HEK293 (cell line): ENCODE data around the gene TEAD1.

Experiments
- KLF10 ChIP-seq: fragments of 450-650 bp; IDR thresholded peaks from 2 replicates; pipeline ENCODE4 v1.5.1; 2018; ENCODE audit warnings: missing biosample characterization, mild to moderate bottlenecking, missing genetic modification characterization
- KLF7 ChIP-seq: fragments of 450-650 bp; formaldehyde crosslinking; IDR thresholded peaks from 2 replicates; pipeline ENCODE4 v1.5.1; 2016; ENCODE audit warnings: missing biosample characterization, missing genetic modification characterization, borderline replicate concordance
- REPIN1 ChIP-seq: fragments of 450-650 bp; formaldehyde crosslinking; IDR thresholded peaks from 2 replicates; pipeline ENCODE4 v1.5.1; 2017; ENCODE audit warnings: missing biosample characterization, missing genetic modification characterization, low read depth
- SP2 ChIP-seq: fragments of 450-650 bp; formaldehyde crosslinking; IDR thresholded peaks from 2 replicates; pipeline ENCODE4 v1.5.1; 2016; ENCODE audit warnings: missing biosample characterization, missing genetic modification characterization
- TCF7L2 ChIP-seq: IDR thresholded peaks from 2 replicates; pipeline ENCODE4 v1.6.1; 2011; ENCODE audit warnings: low read depth, mild to moderate bottlenecking, inconsistent platforms, low read length, moderate library complexity, borderline replicate concordance
- YY1 ChIP-seq: fragments of 450-650 bp; formaldehyde crosslinking; IDR thresholded peaks from 2 replicates; pipeline ENCODE4 v1.5.1; 2018; ENCODE audit warnings: missing biosample characterization, missing genetic modification characterization
- ZFP69B ChIP-seq: fragments of 450-650 bp; formaldehyde crosslinking; IDR thresholded peaks from 2 replicates; pipeline ENCODE4 v1.5.1; 2016; ENCODE audit warnings: missing biosample characterization, missing genetic modification characterization
- ZNF423 ChIP-seq: fragments of 450-650 bp; formaldehyde crosslinking; IDR thresholded peaks from 2 replicates; pipeline ENCODE4 v1.5.1; 2016; ENCODE audit warnings: missing biosample characterization, missing genetic modification characterization
- TF ChIP-seq, protein P1 (sequence below): fragments of 450-650 bp; formaldehyde crosslinking; IDR thresholded peaks from 2 replicates; pipeline ENCODE4 v1.5.1; 2016; ENCODE audit warnings: missing biosample characterization, missing genetic modification characterization
- TF ChIP-seq, protein P2 (sequence below): fragments of 450-650 bp; formaldehyde crosslinking; IDR thresholded peaks from 2 replicates; pipeline ENCODE4 v1.5.1; 2016; ENCODE audit warnings: missing biosample characterization, missing genetic modification characterization

DNA sequence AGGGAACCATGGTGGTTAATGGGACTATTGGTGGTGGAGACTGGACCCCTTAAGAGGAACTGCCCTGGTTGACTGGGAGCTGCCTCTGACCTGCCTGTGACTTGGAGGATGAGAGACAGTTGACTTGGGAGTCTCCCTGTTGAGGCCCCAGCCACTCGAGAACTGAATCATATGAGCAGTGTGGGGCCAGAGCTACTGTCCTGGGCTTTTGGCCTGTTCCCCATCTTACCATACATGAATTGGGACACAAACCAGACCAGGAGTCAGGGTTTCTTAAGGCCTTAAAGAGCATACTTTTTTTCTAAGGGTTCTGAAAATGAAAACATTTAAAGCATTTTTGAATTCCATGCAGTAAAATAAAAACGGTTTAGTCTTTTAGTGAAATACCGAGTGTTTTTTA is 92.8 kb downstream of the TEAD1 start:
- TF ChIP-seq, protein P1, sequence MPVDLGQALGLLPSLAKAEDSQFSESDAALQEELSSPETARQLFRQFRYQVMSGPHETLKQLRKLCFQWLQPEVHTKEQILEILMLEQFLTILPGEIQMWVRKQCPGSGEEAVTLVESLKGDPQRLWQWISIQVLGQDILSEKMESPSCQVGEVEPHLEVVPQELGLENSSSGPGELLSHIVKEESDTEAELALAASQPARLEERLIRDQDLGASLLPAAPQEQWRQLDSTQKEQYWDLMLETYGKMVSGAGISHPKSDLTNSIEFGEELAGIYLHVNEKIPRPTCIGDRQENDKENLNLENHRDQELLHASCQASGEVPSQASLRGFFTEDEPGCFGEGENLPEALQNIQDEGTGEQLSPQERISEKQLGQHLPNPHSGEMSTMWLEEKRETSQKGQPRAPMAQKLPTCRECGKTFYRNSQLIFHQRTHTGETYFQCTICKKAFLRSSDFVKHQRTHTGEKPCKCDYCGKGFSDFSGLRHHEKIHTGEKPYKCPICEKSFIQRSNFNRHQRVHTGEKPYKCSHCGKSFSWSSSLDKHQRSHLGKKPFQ (tag by site-specific recombination), result no peak
- TF ChIP-seq ZNF423, result no peak
- no peak for TF ChIP-seq KLF7 (tag by site-specific recombination)
- no peak for TF ChIP-seq YY1 (tag by site-specific recombination)
- TF ChIP-seq, protein P2, sequence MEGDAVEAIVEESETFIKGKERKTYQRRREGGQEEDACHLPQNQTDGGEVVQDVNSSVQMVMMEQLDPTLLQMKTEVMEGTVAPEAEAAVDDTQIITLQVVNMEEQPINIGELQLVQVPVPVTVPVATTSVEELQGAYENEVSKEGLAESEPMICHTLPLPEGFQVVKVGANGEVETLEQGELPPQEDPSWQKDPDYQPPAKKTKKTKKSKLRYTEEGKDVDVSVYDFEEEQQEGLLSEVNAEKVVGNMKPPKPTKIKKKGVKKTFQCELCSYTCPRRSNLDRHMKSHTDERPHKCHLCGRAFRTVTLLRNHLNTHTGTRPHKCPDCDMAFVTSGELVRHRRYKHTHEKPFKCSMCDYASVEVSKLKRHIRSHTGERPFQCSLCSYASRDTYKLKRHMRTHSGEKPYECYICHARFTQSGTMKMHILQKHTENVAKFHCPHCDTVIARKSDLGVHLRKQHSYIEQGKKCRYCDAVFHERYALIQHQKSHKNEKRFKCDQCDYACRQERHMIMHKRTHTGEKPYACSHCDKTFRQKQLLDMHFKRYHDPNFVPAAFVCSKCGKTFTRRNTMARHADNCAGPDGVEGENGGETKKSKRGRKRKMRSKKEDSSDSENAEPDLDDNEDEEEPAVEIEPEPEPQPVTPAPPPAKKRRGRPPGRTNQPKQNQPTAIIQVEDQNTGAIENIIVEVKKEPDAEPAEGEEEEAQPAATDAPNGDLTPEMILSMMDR, result no peak
- TF ChIP-seq ZFP69B (tag by site-specific recombination), result no peak
- TF ChIP-seq KLF10 (tag by site-specific recombination), result no peak
- no peak for TF ChIP-seq TCF7L2
- TF ChIP-seq REPIN1 (tag by site-specific recombination), result no peak
- TF ChIP-seq SP2 (tag by site-specific recombination), result no peak
